GM12878 (cell line): ENCODE measurements around the gene AP3S2. TPM values are rescaled to one million over a fixed set of nuclear protein-coding genes. Genes with fewer than 3 reads are reported as not detected.
A peak's percentile ranks its signal among the peaks of the same experiment; 100 is the strongest.

Experiments used
- ATAC-seq: fragments of 200-7000 bp; cut with Tn5 transposase; 3 replicates; pipeline ENCODE4 v1.9.1; 2020; ENCODE audit warnings: mild to moderate bottlenecking, moderate library complexity
- BruUV-seq: library from RNA; stranded (reverse); fragments of 400-500 nt; replicated peaks from 2 replicates; lab custom pipeline; 2021; lab: Mats Ljungman, UMichigan
- CTCF ChIA-PET: fragments of 300-600 bp; sonication (Branson Sonifier 250); formaldehyde crosslinking; extraction: SDS; loops from one replicate; lab custom pipeline; 2021; ENCODE audit warnings: inconsistent platforms; lab: Yijun Ruan, JAX
- POLR2A ChIA-PET: fragments of 350-600 bp; formaldehyde crosslinking; extraction: SDS; loops from one replicate; lab custom pipeline; 2021; ENCODE audit warnings: inconsistent platforms; lab: Charles Lee
- RAD21 ChIA-PET: fragments of 300-600 bp; sonication (Branson Sonifier 250); formaldehyde crosslinking; loops from one replicate; lab custom pipeline; 2023; ENCODE audit warnings: antibody characterized with exemption; ENCODE audit not compliant: unreplicated experiment; lab: Charles Lee
- SMC1A ChIA-PET: fragments of 300-600 bp; sonication (Branson Sonifier 250); formaldehyde crosslinking; loops from one replicate; lab custom pipeline; 2023; ENCODE audit not compliant: unreplicated experiment, uncharacterized antibody; lab: Charles Lee
- DNase-seq: peaks from one replicate; pipeline ENCODE4 v3.0.0-alpha.2; 2011; ENCODE audit warnings: low read depth, low spot score
- FAIRE-seq: peaks from 3 replicates; lab custom pipeline; 2011; peaks lifted over from hg19 to GRCh38; lab: Jason Lieb, UNC
- H2AFZ ChIP-seq: 2 replicates; pipeline ENCODE4 v1.6.0; 2011; ENCODE audit warnings: low read depth, low read length, control low read depth; ENCODE audit not compliant: control insufficient read depth
- H3K27ac ChIP-seq: 2 replicates; pipeline ENCODE4 v1.5.1; 2011; ENCODE audit warnings: control low read depth; ENCODE audit not compliant: control insufficient read depth, insufficient read depth
- H3K27me3 ChIP-seq, 2 experiments: replicated peaks in 1 of 2; 2 replicates each; pipeline versions ENCODE4 v1.6.0 to v1.6.1; 2011; ENCODE audit warnings: low read length in 1 of 2; ENCODE audit not compliant: control insufficient read depth in 2 of 2, insufficient read depth in 2 of 2
- H3K36me3 ChIP-seq, 2 experiments: 2 replicates each; pipeline ENCODE4 v1.5.1; 2011; ENCODE audit warnings: low read length in 1 of 2; ENCODE audit not compliant: control insufficient read depth in 2 of 2, insufficient read depth in 2 of 2
- H3K4me1 ChIP-seq: 2 replicates; pipeline ENCODE4 v1.6.1; 2011; ENCODE audit warnings: mild to moderate bottlenecking, low read length, moderate library complexity, mixed read lengths; ENCODE audit not compliant: control insufficient read depth, insufficient read depth
- H3K4me2 ChIP-seq: 2 replicates; pipeline ENCODE4 v1.6.0; 2011; ENCODE audit warnings: control low read depth; ENCODE audit not compliant: control insufficient read depth, insufficient read depth
- H3K4me3 ChIP-seq: fragments of 200-600 bp; sonication (generic); 2 replicates; pipeline ENCODE4 v1.5.1; 2016
- H3K79me2 ChIP-seq: 2 replicates; pipeline ENCODE4 v1.6.0; 2011; ENCODE audit warnings: low read length; ENCODE audit not compliant: control insufficient read depth, insufficient read depth
- H3K9ac ChIP-seq: 2 replicates; pipeline ENCODE4 v1.8.0; 2011; ENCODE audit warnings: low read length, control low read depth, mixed read lengths; ENCODE audit not compliant: control insufficient read depth, insufficient read depth
- H3K9me3 ChIP-seq: replicated peaks from 3 replicates; pipeline ENCODE4 v1.5.1; 2011; ENCODE audit warnings: mild to moderate bottlenecking, low read length; ENCODE audit not compliant: control insufficient read depth, insufficient read depth
- H4K20me1 ChIP-seq: 2 replicates; pipeline ENCODE4 v1.6.0; 2011; ENCODE audit not compliant: control insufficient read depth, insufficient read depth
- EED ChIP-seq: sonication (generic); IDR thresholded peaks from 2 replicates; pipeline ENCODE4 v1.6.1; 2016; ENCODE audit warnings: antibody characterized with exemption, low read depth
- ESRRA ChIP-seq: IDR thresholded peaks from 2 replicates; pipeline ENCODE4 v1.6.1; 2012; ENCODE audit warnings: mild to moderate bottlenecking, low read length, improper control_type of control experiment
- NRF1 ChIP-seq: conservative IDR thresholded peaks from 2 replicates; pipeline ENCODE4 v1.6.1; 2011; ENCODE audit warnings: mild to moderate bottlenecking, low read depth, low read length, improper control_type of control experiment
- SREBF1 ChIP-seq: IDR thresholded peaks from 2 replicates; pipeline ENCODE4 v1.6.1; 2012; ENCODE audit warnings: mild to moderate bottlenecking, low read length
- SREBF2 ChIP-seq: IDR thresholded peaks from 2 replicates; pipeline ENCODE4 v1.6.1; 2012; ENCODE audit warnings: mild to moderate bottlenecking, low read length
- TCF3 ChIP-seq: IDR thresholded peaks from 2 replicates; pipeline ENCODE4 v1.6.1; 2012; ENCODE audit warnings: low read depth, mild to moderate bottlenecking, low read length, borderline replicate concordance; ENCODE audit not compliant: insufficient read depth
- YBX1 ChIP-seq: fragments of 450-650 bp; IDR thresholded peaks from 2 replicates; pipeline ENCODE4 v1.6.1; 2016; ENCODE audit warnings: antibody characterized with exemption
- ZBTB4 ChIP-seq: fragments of 450-650 bp; formaldehyde crosslinking; IDR thresholded peaks from 2 replicates; pipeline ENCODE4 v1.4.0; 2022; ENCODE audit warnings: mild to moderate bottlenecking, moderate library complexity
- WGBS: methylation state at CpG from one replicate; pipeline ENCODE4 v1.1.6; 2016; ENCODE audit warnings: low lambda C conversion rate; ENCODE audit not compliant: insufficient replicate concordance, insufficient coverage; ENCODE audit errors: missing lambda C conversion rate; 5-methylcytosine and 5-hydroxymethylcytosine counted together
- in situ Hi-C: fragments of 300-500 bp; cut with MboI; formaldehyde crosslinking; loops from 9 replicates; pipeline ENCODE4 v1.14.3; 2018; ENCODE audit warnings: mixed read lengths
- intact Hi-C: fragments of 100-400 bp; cut with micrococcal nuclease; formaldehyde crosslinking; loops from one replicate; pipeline ENCODE4 v1.14.2; 2022; ENCODE audit not compliant: unreplicated experiment
- polyA plus RNA-seq, 11 experiments: library from polyadenylated mRNA; depleted of rRNA in 4 of 11; unstranded in 6 of 11; stranded (reverse) in 5 of 11; fragments of >200 nt; fragmentation: Nextera tagmentation in 4 of 11; fragmentation: Illumina TruSeq in 1 of 11; extraction: Ambion mirVana in 4 of 11; extraction: Trizol in 1 of 11; gene quantifications; 1 replicate in 1 of 11; 2 replicates in 10 of 11; pipeline versions ENCODE4 v1.2.1 to v1.2.3, GENCODE V29; 2011 to 2016; ENCODE audit warnings: inconsistent platforms in 2 of 11, missing spikeins in 2 of 11, low read depth in 1 of 11
- total RNA-seq, 4 experiments: library from RNA; depleted of rRNA in 3 of 4; stranded (reverse); fragments of >200 nt in 3 of 4; fragmentation: Illumina TruSeq in 1 of 4; extraction: Trizol in 1 of 4; gene quantifications; 2 replicates each; pipeline versions ENCODE4 v1.2.1 to v1.2.3, GENCODE V29; 2013 to 2021

Gene AP3S2
- total and polyA plus RNA-seq, 10 of the 15 experiments (the other 5 are each of a cell fraction or from before 2014, with no cell fraction given), result 10.0 to 43.6 (median 26.0) TPM

- peaks cover 6% of the 10 kb centered on the region for H3K4me1 ChIP-seq
- TF ChIP-seq EED (no peak), YBX1 (no peak), ZBTB4 (CRISPR knock-in tag) (no peak), SREBF1 (no peak), SREBF2 (no peak), NRF1 (no peak), ESRRA (no peak), TCF3 (no peak)
- FAIRE-seq (no peak), DNase-seq (peak; percentile 11), ATAC-seq (peak; percentile 76)
- no peak overlapping the region for H3K27ac ChIP-seq
- no peak overlapping the region; the same call in 1 of the 2 replicates for H2AFZ ChIP-seq
- WGBS, result 11% methylated on average over 11 of the region's 11 CpGs
- H3K9me3 ChIP-seq, result no peaks in the 10 kb centered on the region
- no TSS peak for BruUV-seq
- H4K20me1 ChIP-seq, result no peaks in the 10 kb centered on the region
- RAD21 ChIA-PET, result interaction anchor here (1.0 to 1.1 kb wide), 2 partner anchors 53 to 61 kb away, joined by 3 to 4 read pairs; no protein-coding TSS in a partner anchor
- CTCF ChIA-PET, result interaction anchor here (0.8 to 1.1 kb wide), 2 partner anchors 41 to 82 kb away, joined by 3 read pairs; no protein-coding TSS in a partner anchor
- in situ Hi-C loops, result no loop called here
- peak overlapping the region; percentile 44; the same call in 1 of the 2 replicates for H3K4me2 ChIP-seq
- no peak overlapping the region for H3K9ac ChIP-seq
- H3K36me3 ChIP-seq, result no peaks in the 10 kb centered on the region
- SMC1A ChIA-PET, result interaction anchor here (0.6 kb wide), 2 partner anchors 53 to 692 kb away, joined by 3 read pairs; no protein-coding TSS in a partner anchor
- H3K79me2 ChIP-seq, result no peaks in the 10 kb centered on the region
- POLR2A ChIA-PET, result no interaction called here
- no peak overlapping the region for H3K4me3 ChIP-seq
- no peaks in the 10 kb centered on the region for H3K27me3 ChIP-seq
- intact Hi-C loops, result loop anchor here (10.0 kb wide), 1 partner anchor 67 kb away; the partner anchor contains the start of gene MESP1
Measured at GRCh38 chr15:89822026-89822425, 71.8 kb downstream of the AP3S2 start.
